Stomach (tissue), 9 donors: ENCODE measurements around the gene XIRP1. TPM values are rescaled to one million over a fixed set of nuclear protein-coding genes. Genes with fewer than 3 reads are reported as not detected.
"Not testable (repeated sequence)": the region's sequence is repeated elsewhere in the genome, so short reads cannot be mapped to it uniquely, and the experiment has no call there.

Experiments
- DNase-seq, 2 donors: peaks; one replicate each; pipeline versions ENCODE4 v3.0.0 to v3.0.0-alpha.2; 2013 to 2019
- H3K27ac ChIP-seq, 5 donors: fragments of 200-600 bp in 4 of 5; sonication (generic) in 4 of 5; one replicate each; pipeline ENCODE4 v1.5.1; 2013 to 2019; ENCODE audit warnings: mild to moderate bottlenecking in 1 of 5, moderate library complexity in 1 of 5
- H3K27me3 ChIP-seq, 3 donors: fragments of 200-600 bp; sonication (generic); one replicate each; pipeline ENCODE4 v1.5.1; 2017 to 2019; ENCODE audit warnings: mixed run types in 1 of 3
- H3K36me3 ChIP-seq, 4 donors: fragments of 200-600 bp; sonication (generic); 1 replicate in 3 of 4; 2 replicates in 1 of 4; pipeline ENCODE4 v1.5.1; 2016 to 2019
- H3K4me1 ChIP-seq, 4 donors: fragments of 200-600 bp; sonication (generic); one replicate each; pipeline ENCODE4 v1.5.1; 2016 to 2019
- H3K4me3 ChIP-seq, 4 donors: fragments of 200-600 bp; sonication (generic) in 3 of 4; one replicate each; pipeline ENCODE4 v1.5.1; 2016 to 2019; ENCODE audit warnings: mild to moderate bottlenecking in 1 of 4
- H3K9me3 ChIP-seq, 4 donors: fragments of 200-600 bp; sonication (generic); one replicate each; pipeline ENCODE4 v1.5.1; 2016 to 2019
- EP300 ChIP-seq: sonication (generic); formaldehyde crosslinking; IDR thresholded peaks from one replicate; pipeline ENCODE4 v1.6.1; 2017; ENCODE audit warnings: antibody characterized with exemption
- POLR2A ChIP-seq, 4 donors: fragments of 450-650 bp; IDR thresholded peaks; one replicate each; pipeline ENCODE4 v1.6.1; 2016; ENCODE audit warnings: antibody characterized with exemption in 4 of 4, control low read depth in 2 of 4, mild to moderate bottlenecking in 1 of 4, moderate library complexity in 1 of 4
- POLR2AphosphoS5 ChIP-seq, 3 donors: sonication (generic); formaldehyde crosslinking; IDR thresholded peaks; one replicate each; pipeline ENCODE4 v1.6.1; 2016; ENCODE audit warnings: antibody characterized with exemption in 3 of 3
- WGBS, 5 donors: extraction: QIAGEN DNeasy Blood & Tissue Kit in 3 of 5; methylation state at CpG; one replicate each; pipeline versions ENCODE4 v1.1.5 to v1.1.7; 2013 to 2018; 5-methylcytosine and 5-hydroxymethylcytosine counted together
- intact Hi-C: fragments of 100-400 bp; cut with DNase I; formaldehyde crosslinking; loops from one replicate; pipeline ENCODE4 v1.15.1; 2023; ENCODE audit warnings: low total_unique reads
- polyA plus RNA-seq, 3 donors: library from polyadenylated mRNA; stranded (reverse); fragments of 200-250 nt; gene quantifications; one replicate each; pipeline ENCODE4 v1.2.3, GENCODE V29; 2013
- total RNA-seq, 5 donors: library from RNA; depleted of rRNA; stranded (reverse); fragments of >200 nt; gene quantifications; one replicate each; pipeline versions ENCODE4 v1.1.0 to v1.2.3, GENCODE V29; 2014 to 2016
- TF ChIP-seq, protein P1 (sequence below), 7 experiments: fragments of 450-650 bp in 4 of 7; fragments of 200-600 bp in 3 of 7; sonication (generic) in 3 of 7; IDR thresholded peaks; one replicate each; pipeline ENCODE4 v1.5.1; 2016 to 2019; ENCODE audit warnings: antibody characterized with exemption in 7 of 7, control low read depth in 2 of 7, mild to moderate bottlenecking in 1 of 7
- donor health status: healthy with polysubstance abuse.
- donor health status: Bipolar disorder and iron deficiency.
- donor health status: healthy.

Gene XIRP1
- total and polyA plus RNA-seq, 8 donors, result under 0.01 to 1.1 (median 0.18) TPM; not detected in 3

DNA sequence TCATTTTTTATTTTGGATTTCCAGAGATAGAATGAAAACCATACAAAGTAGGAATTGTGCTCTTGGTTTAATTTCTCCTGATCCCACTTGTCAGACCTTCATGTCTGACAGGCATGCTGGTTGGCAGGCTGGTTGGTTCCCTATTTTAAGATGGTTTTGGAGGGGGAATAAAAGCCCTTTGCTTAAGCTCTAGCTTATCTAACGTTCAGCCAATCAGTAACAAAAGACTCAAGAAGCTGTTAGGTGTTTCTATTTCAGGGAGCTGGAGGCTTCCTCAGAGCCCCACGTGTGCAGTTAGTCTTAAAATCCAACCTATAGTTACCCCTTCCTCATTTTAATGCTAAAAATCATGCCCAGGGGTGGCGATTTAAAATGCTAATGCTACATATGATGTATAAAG is 40.5 kb upstream of the XIRP1 start:
- no peak overlapping the region for H3K4me3 ChIP-seq
- peaks cover 0 to 29% (median 3%) of the 10 kb centered on the region in 3 donors for H3K27me3 ChIP-seq
- TF ChIP-seq POLR2AphosphoS5 (IDR thresholded peaks at IDR 0.05) (no peak), POLR2A (IDR thresholded peaks at IDR 0.05) (no peak), EP300 (no peak)
- TF ChIP-seq, protein P1, sequence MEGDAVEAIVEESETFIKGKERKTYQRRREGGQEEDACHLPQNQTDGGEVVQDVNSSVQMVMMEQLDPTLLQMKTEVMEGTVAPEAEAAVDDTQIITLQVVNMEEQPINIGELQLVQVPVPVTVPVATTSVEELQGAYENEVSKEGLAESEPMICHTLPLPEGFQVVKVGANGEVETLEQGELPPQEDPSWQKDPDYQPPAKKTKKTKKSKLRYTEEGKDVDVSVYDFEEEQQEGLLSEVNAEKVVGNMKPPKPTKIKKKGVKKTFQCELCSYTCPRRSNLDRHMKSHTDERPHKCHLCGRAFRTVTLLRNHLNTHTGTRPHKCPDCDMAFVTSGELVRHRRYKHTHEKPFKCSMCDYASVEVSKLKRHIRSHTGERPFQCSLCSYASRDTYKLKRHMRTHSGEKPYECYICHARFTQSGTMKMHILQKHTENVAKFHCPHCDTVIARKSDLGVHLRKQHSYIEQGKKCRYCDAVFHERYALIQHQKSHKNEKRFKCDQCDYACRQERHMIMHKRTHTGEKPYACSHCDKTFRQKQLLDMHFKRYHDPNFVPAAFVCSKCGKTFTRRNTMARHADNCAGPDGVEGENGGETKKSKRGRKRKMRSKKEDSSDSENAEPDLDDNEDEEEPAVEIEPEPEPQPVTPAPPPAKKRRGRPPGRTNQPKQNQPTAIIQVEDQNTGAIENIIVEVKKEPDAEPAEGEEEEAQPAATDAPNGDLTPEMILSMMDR (IDR thresholded peaks at IDR 0.05), result no peak
- H3K27ac ChIP-seq, result no peak overlapping the region
- no peaks in the 10 kb centered on the region for H3K36me3 ChIP-seq
- no peaks in the 10 kb centered on the region for H3K9me3 ChIP-seq
- DNase-seq, result no peak
- 28 to 33% (median 32%) methylated on average over 3 of the region's 3 CpGs for WGBS, 5 donors
- intact Hi-C loops, result no loop called here
- H3K4me1 ChIP-seq, result no peaks in the 10 kb centered on the region

DNA sequence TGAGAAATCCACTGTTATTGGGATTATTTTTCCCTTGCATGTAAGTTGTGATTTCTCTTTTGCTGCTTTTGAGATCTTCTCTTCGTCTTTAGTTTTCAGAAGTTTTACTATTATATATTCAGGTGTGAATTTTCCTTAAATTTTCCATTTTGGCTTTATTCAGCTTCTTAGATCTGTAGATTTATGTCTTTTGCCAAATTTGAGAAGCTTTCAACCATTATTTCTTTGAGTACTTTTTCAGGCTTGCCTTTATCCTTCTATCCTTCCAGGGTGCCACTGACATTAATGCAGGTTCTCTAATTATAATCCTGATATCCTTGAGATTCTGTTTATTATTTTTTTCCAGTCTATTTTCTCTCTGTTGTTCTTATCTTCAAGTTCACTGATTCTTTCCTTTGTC is 38.1 kb upstream of the XIRP1 start:
- 79 to 92% (median 86%) methylated on average over 1 of the region's 1 CpG for WGBS, 5 donors

DNA sequence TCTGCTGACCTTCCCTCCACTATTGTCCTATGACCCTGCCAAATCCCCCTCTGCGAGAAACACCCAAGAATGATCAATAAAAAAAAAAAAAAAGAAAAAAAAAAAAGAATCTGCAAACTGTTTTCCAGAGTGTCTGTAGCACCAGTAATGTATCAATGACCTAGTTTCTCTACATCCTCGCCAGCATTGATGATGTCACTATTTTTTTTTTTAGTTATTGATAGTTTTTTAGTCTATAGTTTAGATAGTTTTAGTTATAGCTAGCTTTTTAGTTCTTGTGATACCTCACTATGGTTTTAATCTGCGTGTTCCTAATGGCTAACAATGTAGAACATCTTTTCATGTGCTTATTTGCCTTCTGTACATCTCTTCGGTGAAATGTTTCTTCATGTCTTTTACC is 36.1 kb upstream of the XIRP1 start:
- no peak overlapping the region for H3K4me3 ChIP-seq
- no peak overlapping the region for H3K27ac ChIP-seq
- DNase-seq, result no peak
- H3K36me3 ChIP-seq, result no peaks in the 10 kb centered on the region
- no peak for TF ChIP-seq POLR2AphosphoS5 (IDR thresholded peaks at IDR 0.05)
- TF ChIP-seq, protein P1 (IDR thresholded peaks at IDR 0.05), result no peak
- no peak for TF ChIP-seq EP300
- no peak for TF ChIP-seq POLR2A (IDR thresholded peaks at IDR 0.05)
- no peaks in the 10 kb centered on the region for H3K4me1 ChIP-seq
- peaks cover 0 to 6% (median 0%) of the 10 kb centered on the region in 3 donors for H3K27me3 ChIP-seq
- H3K9me3 ChIP-seq, result no peaks in the 10 kb centered on the region
- intact Hi-C loops, result no loop called here
- 71 to 90% (median 78%) methylated on average over 3 to 4 of the region's 4 CpGs for WGBS, 5 donors

More for the DNA sequence above, 38.1 kb upstream of the XIRP1 start:
- TF ChIP-seq, protein P1 (IDR thresholded peaks at IDR 0.05), result no peak
- TF ChIP-seq POLR2AphosphoS5 (IDR thresholded peaks at IDR 0.05) (no peak), POLR2A (IDR thresholded peaks at IDR 0.05) (no peak), EP300 (no peak)
- no peak for DNase-seq
- Histone ChIP-seq H3K27ac (no peak overlapping the region), H3K4me1 (no peaks in the 10 kb centered on the region), H3K36me3 (no peaks in the 10 kb centered on the region), H3K9me3 (no peaks in the 10 kb centered on the region), H3K4me3 (no peak overlapping the region), H3K27me3 (peaks cover 0 to 25% (median 3%) of the 10 kb centered on the region in 3 donors)
- intact Hi-C loops, result no loop called here

DNA sequence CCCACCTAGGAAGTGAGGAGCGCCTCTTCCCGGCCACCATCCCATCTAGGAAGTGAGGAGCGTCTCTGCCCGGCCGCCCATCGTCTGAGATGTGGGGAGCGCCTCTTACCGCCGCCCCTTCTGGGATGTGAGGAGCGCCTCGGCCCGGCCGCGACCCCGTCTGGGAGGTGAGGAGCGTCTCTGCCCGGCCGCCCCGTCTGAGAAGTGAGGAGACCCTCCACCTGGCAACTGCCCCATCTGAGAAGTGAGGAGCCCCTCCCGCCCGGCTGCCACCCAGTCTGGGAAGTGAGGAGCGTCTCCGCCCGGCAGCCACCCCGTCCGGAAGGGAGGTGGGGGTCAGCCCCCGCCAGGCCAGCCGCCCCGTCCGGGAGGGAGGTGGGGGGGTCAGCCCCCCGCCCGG is 35.2 kb upstream of the XIRP1 start:
- H3K36me3 ChIP-seq, intact Hi-C loops, H3K27me3 ChIP-seq, H3K4me3 ChIP-seq, DNase-seq, H3K9me3 ChIP-seq, H3K4me1 ChIP-seq, H3K27ac ChIP-seq: not testable (repeated sequence)
- 92 to 100% (median 96%) methylated on average over 2 to 30 of the region's 32 CpGs for whole genome bisulfite sequencing, 5 donors

DNA sequence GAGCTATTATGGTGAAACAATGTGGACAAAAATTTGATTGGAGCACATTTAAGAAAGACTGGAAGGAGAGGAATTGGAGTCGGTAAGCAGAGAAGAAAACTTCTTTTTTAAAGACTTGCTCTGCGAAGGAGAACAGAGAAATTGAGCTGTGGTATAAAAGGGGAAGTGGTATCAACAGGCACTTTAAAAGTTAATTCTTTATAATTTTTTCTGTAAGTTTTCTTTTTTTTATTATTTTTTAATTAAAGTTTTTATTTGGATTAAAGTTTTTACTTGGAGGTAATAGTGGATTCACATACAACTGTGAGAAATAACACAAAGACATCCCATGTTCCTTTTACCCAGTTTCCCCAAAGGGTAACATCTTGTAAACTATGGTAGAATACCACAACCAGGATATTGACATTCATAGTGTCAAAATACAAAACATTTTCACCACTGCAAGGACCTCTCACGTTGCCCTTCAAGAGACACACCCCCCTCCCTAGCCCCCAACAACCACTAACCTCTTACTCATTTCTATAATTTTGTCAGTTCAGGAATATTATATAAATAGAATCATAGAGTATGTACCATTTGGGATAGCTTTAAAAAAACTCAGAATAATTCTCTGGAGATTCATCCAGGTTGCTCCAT is 33.8 kb upstream of the XIRP1 start:
- Histone ChIP-seq H3K4me3 (no peak overlapping the region), H3K27ac (no peak overlapping the region), H3K27me3 (no peaks in the 10 kb centered on the region), H3K9me3 (no peaks in the 10 kb centered on the region), H3K4me1 (no peaks in the 10 kb centered on the region), H3K36me3 (no peaks in the 10 kb centered on the region)
- WGBS, 5 donors, result 48 to 65% (median 57%) methylated on average over 3 of the region's 3 CpGs
- TF ChIP-seq EP300, result no peak
- TF ChIP-seq, protein P1 (IDR thresholded peaks at IDR 0.05), result no peak
- TF ChIP-seq POLR2AphosphoS5 (IDR thresholded peaks at IDR 0.05), result no peak
- TF ChIP-seq POLR2A (IDR thresholded peaks at IDR 0.05), result no peak
- DNase-seq, result no peak
- intact Hi-C loops, result no loop called here
